IMR-90 (cell line): Measurements from ENCODE around the gene PUS3. TPM values are rescaled to one million over a fixed set of nuclear protein-coding genes. Genes with fewer than 3 reads are reported as not detected.
A peak's percentile ranks its signal among the peaks of the same experiment; 100 is the strongest.

Source experiments
- ATAC-seq: fragments of 200-7000 bp; cut with Tn5 transposase; 2 replicates; pipeline ENCODE4 v1.9.1; 2020; ENCODE audit warnings: low read depth, mild to moderate bottlenecking, moderate library complexity
- BruUV-seq: library from RNA; stranded (reverse); fragments of 400-500 nt; replicated peaks from 2 replicates; lab custom pipeline; 2021; lab: Mats Ljungman, UMichigan
- CTCF ChIA-PET: fragments of 300-600 bp; formaldehyde crosslinking; extraction: SDS; loops from one replicate; lab custom pipeline; 2021; ENCODE audit warnings: antibody characterized with exemption; lab: Yijun Ruan, JAX
- POLR2A ChIA-PET: fragments of 300-600 bp; sonication (Branson Sonifier 250); formaldehyde crosslinking; loops from one replicate; lab custom pipeline; 2022; ENCODE audit warnings: antibody characterized with exemption; ENCODE audit not compliant: unreplicated experiment; lab: Charles Lee
- DNase-seq: peaks from one replicate; pipeline ENCODE4 v3.0.0; 2013
- H2AFZ ChIP-seq: replicated peaks from 2 replicates; pipeline ENCODE3; 2013; ENCODE audit warnings: low read length, mild to moderate bottlenecking; ENCODE audit not compliant: poor library complexity
- H2AK5ac ChIP-seq: 2 replicates; pipeline ENCODE4 v1.6.1; 2013; ENCODE audit warnings: low read depth, low read length, inconsistent platforms
- H2AK9ac ChIP-seq: replicated peaks from 2 replicates; pipeline ENCODE3; 2013; ENCODE audit warnings: mild to moderate bottlenecking, low read depth, low read length, moderate library complexity; ENCODE audit not compliant: poor library complexity
- H2BK120ac ChIP-seq: 2 replicates; pipeline ENCODE4 v1.6.1; 2013; ENCODE audit warnings: low read depth, low read length, inconsistent platforms
- H2BK15ac ChIP-seq: 3 replicates; pipeline ENCODE4 v1.6.1; 2013; ENCODE audit warnings: low read depth, low read length, inconsistent platforms
- H2BK20ac ChIP-seq: 2 replicates; pipeline ENCODE4 v1.6.1; 2013; ENCODE audit warnings: low read depth, mild to moderate bottlenecking, inconsistent platforms, low read length, moderate library complexity
- H2BK5ac ChIP-seq: 2 replicates; pipeline ENCODE4 v1.6.1; 2013; ENCODE audit warnings: mild to moderate bottlenecking, low read depth, low read length, inconsistent platforms; ENCODE audit not compliant: poor library complexity, severe bottlenecking
- H3K14ac ChIP-seq: replicated peaks from 2 replicates; pipeline ENCODE4 v1.6.1; 2013; ENCODE audit warnings: low read depth, low read length, inconsistent platforms
- H3K18ac ChIP-seq: 2 replicates; pipeline ENCODE4 v1.6.1; 2013; ENCODE audit warnings: low read depth, low read length, control low read depth
- H3K23ac ChIP-seq: 2 replicates; pipeline ENCODE4 v1.6.1; 2013; ENCODE audit warnings: low read depth, low read length, inconsistent platforms
- H3K27ac ChIP-seq: 2 replicates; pipeline ENCODE4 v1.5.1; 2013; ENCODE audit warnings: mild to moderate bottlenecking, control low read depth, low read length; ENCODE audit not compliant: insufficient read depth
- H3K27me3 ChIP-seq: 2 replicates; pipeline ENCODE4 v1.6.1; 2013; ENCODE audit warnings: low read length; ENCODE audit not compliant: control insufficient read depth, insufficient read depth
- H3K36me3 ChIP-seq: 2 replicates; pipeline ENCODE4 v1.6.1; 2013; ENCODE audit warnings: low read length, mixed read lengths; ENCODE audit not compliant: control insufficient read depth, insufficient read depth
- H3K4ac ChIP-seq: 2 replicates; pipeline ENCODE4 v1.6.1; 2013; ENCODE audit warnings: low read depth, low read length, inconsistent platforms
- H3K4me1 ChIP-seq: 2 replicates; pipeline ENCODE4 v1.6.1; 2013; ENCODE audit warnings: low read length, mixed read lengths; ENCODE audit not compliant: control insufficient read depth, insufficient read depth
- H3K4me2 ChIP-seq: 2 replicates; pipeline ENCODE4 v1.6.1; 2013; ENCODE audit warnings: low read depth, mild to moderate bottlenecking, control low read depth, low read length, moderate library complexity
- H3K4me3 ChIP-seq: 2 replicates; pipeline ENCODE4 v1.5.1; 2013; ENCODE audit warnings: low read depth, mild to moderate bottlenecking, control low read depth, low read length, moderate library complexity; ENCODE audit not compliant: insufficient read depth
- H3K56ac ChIP-seq: 2 replicates; pipeline ENCODE4 v1.6.1; 2013; ENCODE audit warnings: low read length, inconsistent platforms; ENCODE audit not compliant: insufficient read depth; ENCODE audit errors: extremely low read depth
- H3K79me1 ChIP-seq, 2 experiments: 2 replicates each; pipeline ENCODE4 v1.6.1; 2013; ENCODE audit warnings: low read length in 2 of 2, inconsistent platforms in 1 of 2, low read depth in 1 of 2
- H3K9ac ChIP-seq: 2 replicates; pipeline ENCODE4 v1.6.1; 2013; ENCODE audit warnings: low read depth, low read length, control low read depth
- H3K9me1 ChIP-seq: 2 replicates; pipeline ENCODE4 v1.6.1; 2013; ENCODE audit warnings: low read length, inconsistent platforms; ENCODE audit not compliant: insufficient read depth
- H3K9me3 ChIP-seq: 2 replicates; pipeline ENCODE4 v1.6.1; 2013; ENCODE audit warnings: low read length; ENCODE audit not compliant: control insufficient read depth, insufficient read depth
- H4K20me1 ChIP-seq: 2 replicates; pipeline ENCODE4 v1.6.1; 2013; ENCODE audit warnings: low read length, inconsistent platforms; ENCODE audit not compliant: insufficient read depth
- H4K5ac ChIP-seq: 2 replicates; pipeline ENCODE4 v1.6.1; 2013; ENCODE audit warnings: mild to moderate bottlenecking, low read depth, low read length, control low read depth
- H4K8ac ChIP-seq, 2 experiments: 2 replicates each; pipeline ENCODE4 v1.6.1; 2013; ENCODE audit warnings: low read depth in 2 of 2, low read length in 2 of 2, control low read depth in 1 of 2, inconsistent platforms in 1 of 2
- H4K91ac ChIP-seq: 2 replicates; pipeline ENCODE4 v1.6.1; 2013; ENCODE audit warnings: low read depth, low read length, inconsistent platforms; ENCODE audit not compliant: insufficient read depth
- BHLHE40 ChIP-seq: fragments of 150-350 bp; IDR thresholded peaks from 2 replicates; pipeline ENCODE4 v1.6.1; 2016; ENCODE audit warnings: mild to moderate bottlenecking, low read depth, low read length
- CEBPB ChIP-seq: IDR thresholded peaks from 2 replicates; pipeline ENCODE4 v1.6.1; 2012; ENCODE audit warnings: low read depth, low read length, improper control_type of control experiment
- CHD1 ChIP-seq: IDR thresholded peaks from 2 replicates; pipeline ENCODE4 v1.6.1; 2012; ENCODE audit warnings: low read depth, low read length, improper control_type of control experiment
- MAFK ChIP-seq: IDR thresholded peaks from 2 replicates; pipeline ENCODE4 v1.6.1; 2012; ENCODE audit warnings: low read depth, low read length, improper control_type of control experiment
- MAZ ChIP-seq: IDR thresholded peaks from 2 replicates; pipeline ENCODE4 v1.6.1; 2012; ENCODE audit warnings: low read depth, mild to moderate bottlenecking, low read length, improper control_type of control experiment, moderate library complexity, borderline replicate concordance
- MXI1 ChIP-seq: IDR thresholded peaks from 2 replicates; pipeline ENCODE4 v1.6.1; 2012; ENCODE audit warnings: low read depth, mild to moderate bottlenecking, low read length, moderate library complexity, borderline replicate concordance
- POLR2A ChIP-seq: IDR thresholded peaks from 2 replicates; pipeline ENCODE4 v1.6.1; 2012; ENCODE audit warnings: mild to moderate bottlenecking, low read depth, low read length
- RCOR1 ChIP-seq: IDR thresholded peaks from 2 replicates; pipeline ENCODE4 v1.6.1; 2012; ENCODE audit warnings: mild to moderate bottlenecking, low read length, improper control_type of control experiment; ENCODE audit not compliant: insufficient replicate concordance
- WGBS, 2 experiments: methylation state at CpG; one replicate each; pipeline versions ENCODE4 v1.1.5 to v1.1.7; 2013; ENCODE audit warnings: missing lambda C conversion rate in 2 of 2; ENCODE audit not compliant: insufficient read length in 1 of 2; ENCODE audit errors: extremely low coverage in 2 of 2; 5-methylcytosine and 5-hydroxymethylcytosine counted together
- dilution Hi-C: fragments of 300-500 bp; cut with HindIII; formaldehyde crosslinking; loops from one replicate; pipeline ENCODE4 v1.14.3; 2018; ENCODE audit warnings: low sequenced_read_pairs; ENCODE audit not compliant: unreplicated experiment
- in situ Hi-C: fragments of 300-500 bp; cut with MboI; formaldehyde crosslinking; loops from 3 replicates; pipeline ENCODE4 v1.14.3; 2019; ENCODE audit warnings: low sequenced_read_pairs, inconsistent platforms, mixed read lengths
- intact Hi-C: fragments of 100-400 bp; cut with micrococcal nuclease; formaldehyde crosslinking; loops from 2 replicates; pipeline ENCODE4 v1.10.0; 2022
- polyA plus RNA-seq, 3 experiments: library from polyadenylated mRNA; depleted of rRNA; stranded (reverse); fragments of >200 nt; gene quantifications; 2 replicates each; pipeline ENCODE4 v1.2.3, GENCODE V29; 2012; ENCODE audit warnings: low replicate concordance in 1 of 3
- total RNA-seq: library from RNA; depleted of rRNA; stranded (reverse); fragments of >200 nt; gene quantifications from 2 replicates; pipeline ENCODE4 v1.2.3, GENCODE V29; 2012
- TF ChIP-seq, protein P1 (sequence below): fragments of 150-350 bp; IDR thresholded peaks from 2 replicates; pipeline ENCODE4 v1.6.1; 2017; ENCODE audit warnings: mild to moderate bottlenecking, antibody characterized with exemption, low read length, low read depth
- TF ChIP-seq, protein P2 (sequence below): conservative IDR thresholded peaks from 2 replicates; pipeline ENCODE4 v1.5.1; 2012; ENCODE audit warnings: mild to moderate bottlenecking, low read depth, low read length, improper control_type of control experiment

The PUS3 gene
- total and polyA plus RNA-seq, 2 of the 4 experiments (the other 2 are of a cell fraction), result 6.1 to 11.7 TPM

DNA sequence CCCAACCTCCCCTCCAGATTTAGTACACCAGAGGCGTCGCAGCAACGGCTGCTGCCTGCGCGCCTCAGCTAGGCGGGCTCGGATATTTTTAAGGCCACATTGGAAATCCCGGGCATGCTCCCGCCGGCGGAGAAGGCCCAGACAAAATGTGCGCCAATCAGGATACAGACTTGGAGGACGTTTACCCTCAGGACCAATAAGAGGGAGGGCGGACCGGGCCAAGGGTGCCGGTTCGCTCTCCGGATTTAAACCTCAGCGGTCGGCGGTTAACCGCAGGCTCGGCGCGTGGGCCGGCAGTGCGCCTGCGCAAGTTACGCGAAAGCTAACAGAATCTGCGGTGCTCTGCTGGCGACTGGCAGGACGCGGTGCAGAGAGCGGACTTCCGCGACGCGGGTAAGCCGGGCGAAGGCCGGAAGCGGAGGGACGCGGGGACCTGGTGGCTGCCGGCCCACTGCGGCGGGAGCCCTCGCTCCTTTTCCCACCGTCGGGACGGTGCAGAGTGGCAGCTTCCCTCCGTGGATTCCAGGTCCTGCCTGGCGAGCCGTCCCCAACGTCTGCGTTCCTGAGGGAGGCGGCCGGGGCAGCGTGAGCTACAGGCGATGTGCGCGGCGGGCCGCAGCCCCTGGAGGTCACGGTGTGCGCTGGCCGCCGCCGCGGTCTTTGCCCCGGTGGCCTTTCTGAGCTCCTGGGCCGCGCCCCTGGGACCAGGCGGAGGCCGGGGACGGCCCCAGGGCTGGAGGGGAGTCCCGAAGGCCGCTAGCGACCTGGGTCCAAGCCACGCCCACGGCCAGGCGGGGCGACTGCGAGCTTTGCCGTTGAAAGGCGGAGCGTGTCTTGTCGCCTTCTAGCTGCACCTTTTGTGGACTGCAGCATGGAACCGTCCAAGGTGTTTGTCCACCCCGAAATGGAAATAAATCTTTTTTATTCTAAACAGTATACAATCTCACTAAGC lies 15.4 kb downstream of the PUS3 start, which contains the start of gene HYLS1:
HYLS1 (plus strand) TSS at position 296 of the 952 bp plus-strand sequence. CDS start 11,701 bp downstream, outside the sequence.
- in situ Hi-C loops, result no loop called here
- Histone ChIP-seq H2BK5ac (peak within 1 kb of the TSS; percentile 80), H4K91ac (peak within 1 kb of the TSS; percentile 90), H3K4ac (peak within 1 kb of the TSS; percentile 76), H3K9ac (peak within 1 kb of the TSS; percentile 82), H4K8ac (peak within 1 kb of the TSS; percentile 31 to 71; a peak in 3 of 4 replicates), H3K14ac (peak within 1 kb of the TSS; percentile 65), H3K79me1 (peaks cover 0 to 18% of the 10 kb centered on the region in 2 experiments; a peak in 2 of 4 replicates), H2BK20ac (no peak within 1 kb of the TSS), H3K27me3 (no peaks in the 10 kb centered on the region), H2AK5ac (no peak within 1 kb of the TSS; the same call in none of the 2 replicates), H3K4me2 (peak within 1 kb of the TSS; percentile 73), H3K4me3 (peak within 1 kb of the TSS; percentile 89), H2AFZ (peak within 1 kb of the TSS; percentile 97), H3K18ac (peak within 1 kb of the TSS; percentile 10; the same call in 1 of the 2 replicates), H2AK9ac (peak within 1 kb of the TSS; percentile 96), H2BK15ac (no peak within 1 kb of the TSS), H3K9me1 (no peaks in the 10 kb centered on the region), H3K4me1 (peaks cover 2% of the 10 kb centered on the region), H3K23ac (peak within 1 kb of the TSS; percentile 67; the same call in 1 of the 2 replicates), H3K9me3 (no peaks in the 10 kb centered on the region), H2BK120ac (peak within 1 kb of the TSS; percentile 61), H3K56ac (peak within 1 kb of the TSS; percentile 22; the same call in 1 of the 2 replicates), H4K20me1 (no peaks in the 10 kb centered on the region), H3K36me3 (no peaks in the 10 kb centered on the region), H3K27ac (peak within 1 kb of the TSS; percentile 73), H4K5ac (peak within 1 kb of the TSS; percentile 36)
- DNase-seq (peak; percentile 95), ATAC-seq (peak; percentile 92)
- no TSS peak for BruUV-seq
- ChIA-PET POLR2A (no interaction called here), CTCF (interaction anchor here (0.6 kb wide), 1 partner anchor 416 kb away, joined by 3 read pairs; no protein-coding TSS in a partner anchor)
- intact Hi-C loops, result no loop called here
- TF ChIP-seq CEBPB (no peak), POLR2A (peak; percentile 52; the same call in 1 of the 2 replicates), BHLHE40 (no peak), MXI1 (0 out of 2 replicates have a peak, but pooled peaks have one; percentile 12), MAZ (peak; percentile 28; the same call in 1 of the 2 replicates), RCOR1 (no peak), CHD1 (no peak), MAFK (no peak)
- TF ChIP-seq, protein P1, sequence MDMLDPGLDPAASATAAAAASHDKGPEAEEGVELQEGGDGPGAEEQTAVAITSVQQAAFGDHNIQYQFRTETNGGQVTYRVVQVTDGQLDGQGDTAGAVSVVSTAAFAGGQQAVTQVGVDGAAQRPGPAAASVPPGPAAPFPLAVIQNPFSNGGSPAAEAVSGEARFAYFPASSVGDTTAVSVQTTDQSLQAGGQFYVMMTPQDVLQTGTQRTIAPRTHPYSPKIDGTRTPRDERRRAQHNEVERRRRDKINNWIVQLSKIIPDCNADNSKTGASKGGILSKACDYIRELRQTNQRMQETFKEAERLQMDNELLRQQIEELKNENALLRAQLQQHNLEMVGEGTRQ, result peak; percentile 47; the same call in 1 of the 2 replicates
- TF ChIP-seq, protein P2, sequence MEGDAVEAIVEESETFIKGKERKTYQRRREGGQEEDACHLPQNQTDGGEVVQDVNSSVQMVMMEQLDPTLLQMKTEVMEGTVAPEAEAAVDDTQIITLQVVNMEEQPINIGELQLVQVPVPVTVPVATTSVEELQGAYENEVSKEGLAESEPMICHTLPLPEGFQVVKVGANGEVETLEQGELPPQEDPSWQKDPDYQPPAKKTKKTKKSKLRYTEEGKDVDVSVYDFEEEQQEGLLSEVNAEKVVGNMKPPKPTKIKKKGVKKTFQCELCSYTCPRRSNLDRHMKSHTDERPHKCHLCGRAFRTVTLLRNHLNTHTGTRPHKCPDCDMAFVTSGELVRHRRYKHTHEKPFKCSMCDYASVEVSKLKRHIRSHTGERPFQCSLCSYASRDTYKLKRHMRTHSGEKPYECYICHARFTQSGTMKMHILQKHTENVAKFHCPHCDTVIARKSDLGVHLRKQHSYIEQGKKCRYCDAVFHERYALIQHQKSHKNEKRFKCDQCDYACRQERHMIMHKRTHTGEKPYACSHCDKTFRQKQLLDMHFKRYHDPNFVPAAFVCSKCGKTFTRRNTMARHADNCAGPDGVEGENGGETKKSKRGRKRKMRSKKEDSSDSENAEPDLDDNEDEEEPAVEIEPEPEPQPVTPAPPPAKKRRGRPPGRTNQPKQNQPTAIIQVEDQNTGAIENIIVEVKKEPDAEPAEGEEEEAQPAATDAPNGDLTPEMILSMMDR, result peak; percentile 9; the same call in 1 of the 2 replicates
- WGBS, 2 experiments, result 1% methylated on average over 73 of the region's 91 CpGs; no CpG with 5 or more reads in 1 of the 2 experiments
- dilution Hi-C loops, result no loop called here
